ENCODE results near the gene CADM3. TPM values are rescaled to one million over a fixed set of nuclear protein-coding genes. Genes with fewer than 3 reads are reported as not detected.

CADM3 gene
- total and polyA plus RNA-seq, 2 of the 8 experiments (the other 6 are each of a cell fraction or from before 2014, with no cell fraction given): 8.3 to 8.5 TPM

- DNase-seq (ENCODE audit: low read depth in 1 of 2, low spot score in 2 of 2) (no peak), FAIRE-seq (no peak)
- no peak overlapping the region for H2AFZ ChIP-seq (ENCODE audit: low read length)
- H3K23me2 ChIP-seq (ENCODE audit: low read depth, low read length): no peaks in the 10 kb centered on the region; the same call in 1 of the 2 replicates
- H2BK5ac ChIP-seq (ENCODE audit: low read depth, low read length): no peak overlapping the region
- no peak overlapping the region for H3K27ac ChIP-seq (ENCODE audit: low read depth, low read length)
- H3K4ac ChIP-seq (replicated peaks; ENCODE audit: insufficient read length, low read depth, low read length): no peak overlapping the region
- no peak overlapping the region for H2BK12ac ChIP-seq (ENCODE audit: low read depth, low read length)
- no peak overlapping the region for H3K4me3 ChIP-seq (ENCODE audit: extremely low read depth in 1 of 4, insufficient read depth in 2 of 4, low read depth in 3 of 4, low read length in 4 of 4)
- no peak overlapping the region for H4K91ac ChIP-seq (replicated peaks; ENCODE audit: insufficient read length, low read length)
- no peak overlapping the region for H3K9ac ChIP-seq (replicated peaks in 1 of 4; ENCODE audit: extremely low read depth in 1 of 4, low read depth in 3 of 4, low read length in 3 of 4)
- WGBS, 2 experiments (ENCODE audit: extremely low coverage in 1 of 2, insufficient coverage in 1 of 2, insufficient read length in 1 of 2, insufficient replicate concordance in 2 of 2, low coverage in 1 of 2, low lambda C conversion rate in 2 of 2, missing lambda C conversion rate in 1 of 2): 95% methylated on average over 2 of the region's 2 CpGs; no CpG with 5 or more reads in 1 of the 2 experiments
- no peak overlapping the region for H2BK15ac ChIP-seq (ENCODE audit: low read length)
- no peak overlapping the region for H3K4me2 ChIP-seq (ENCODE audit: insufficient read depth in 1 of 2, low read depth in 2 of 2, low read length in 2 of 2)
- peaks cover 6 to 11% of the 10 kb centered on the region in 2 experiments for H4K20me1 ChIP-seq (replicated peaks in 1 of 2; ENCODE audit: control insufficient read depth in 1 of 2, insufficient read depth in 2 of 2, low read length in 2 of 2)
- no peak overlapping the region for H2AK5ac ChIP-seq (ENCODE audit: low read depth, low read length)
- H3K9me3 ChIP-seq (ENCODE audit: insufficient read depth in 2 of 2, low read depth in 1 of 2, low read length in 1 of 2): no peaks in the 10 kb centered on the region
- no peak overlapping the region for H3K14ac ChIP-seq (ENCODE audit: insufficient read length)
- POLR2A ChIA-PET (ENCODE audit: partially characterized antibody): no interaction called here
- no peak overlapping the region for H2BK20ac ChIP-seq (ENCODE audit: low read length)
- no peak overlapping the region for H4K8ac ChIP-seq (ENCODE audit: extremely low read depth, insufficient read depth, low read length)
- H3K36me3 ChIP-seq (ENCODE audit: control insufficient read depth in 2 of 4, insufficient read depth in 4 of 4, low read length in 3 of 4): no peaks in the 10 kb centered on the region
- CTCF ChIA-PET (ENCODE audit: partially characterized antibody): interaction anchor here (1.6 to 10.3 kb wide), 3 partner anchors 17 to 38 kb away, joined by 3 to 126 read pairs (median 10); no protein-coding TSS in a partner anchor
- H3K4me1 ChIP-seq (replicated peaks in 1 of 4; ENCODE audit: control insufficient read depth in 3 of 4, insufficient read depth in 4 of 4, low read length in 3 of 4): peaks cover 0 to 5% (median 2%) of the 10 kb centered on the region in 4 experiments; a peak in 2 of 7 replicates
- no peak overlapping the region for H3K56ac ChIP-seq (replicated peaks; ENCODE audit: insufficient read length, low read depth, low read length)
- no peaks in the 10 kb centered on the region for H3K27me3 ChIP-seq (replicated peaks in 1 of 4; ENCODE audit: control insufficient read depth in 3 of 4, extremely low read depth in 1 of 4, insufficient read depth in 3 of 4, low read length in 3 of 4)
- no peak for TF ChIP-seq BACH1 (IDR thresholded peaks at IDR 0.05; ENCODE audit: low read length)
- TF ChIP-seq SP1 (IDR thresholded peaks at IDR 0.05; ENCODE audit: low read depth, low read length): no peak
- TF ChIP-seq TBP (IDR thresholded peaks at IDR 0.05; ENCODE audit: low read depth, low read length): no peak
- no peak for TF ChIP-seq YY1 (IDR thresholded peaks at IDR 0.05; ENCODE audit: low read depth, low read length)
- TF ChIP-seq SIRT6 (IDR thresholded peaks at IDR 0.05; ENCODE audit: low read length): no peak
- TF ChIP-seq NRF1 (IDR thresholded peaks at IDR 0.05; ENCODE audit: low read depth, low read length): no peak
- no peak for TF ChIP-seq TAF1 (IDR thresholded peaks at IDR 0.05; ENCODE audit: low read depth, low read length)
- TF ChIP-seq CHD2 (IDR thresholded peaks at IDR 0.05; ENCODE audit: low read length): no peak
- TF ChIP-seq ATF3 (IDR thresholded peaks at IDR 0.05; ENCODE audit: insufficient read depth, low read depth, low read length): no peak
- TF ChIP-seq EP300 (IDR thresholded peaks at IDR 0.05; ENCODE audit: borderline replicate concordance in 1 of 2, low read depth in 2 of 2, low read length in 2 of 2): no peak
- no peak for TF ChIP-seq KDM1A (IDR thresholded peaks at IDR 0.05; ENCODE audit: borderline replicate concordance, low read length)
- no peak for TF ChIP-seq SIX5 (IDR thresholded peaks at IDR 0.05; ENCODE audit: low read depth, low read length)
- TF ChIP-seq SIN3A (conservative IDR thresholded peaks at IDR 0.05 in 1 of 2, IDR thresholded peaks at IDR 0.05 in 1 of 2; ENCODE audit: low read depth in 1 of 2, low read length in 2 of 2): no peak
- no peak overlapping the region for H2BK120ac ChIP-seq (replicated peaks; ENCODE audit: low read depth, low read length)
- 0 out of 2 replicates have a peak, but pooled peaks cover 3% of the 10 kb centered on the region for H3K79me1 ChIP-seq (ENCODE audit: low read depth, low read length)
- H3K18ac ChIP-seq (ENCODE audit: extremely low read depth, low read length): no peak overlapping the region
- no peak overlapping the region for H3K23ac ChIP-seq (ENCODE audit: insufficient read length)
- H3K79me2 ChIP-seq (ENCODE audit: control insufficient read depth in 1 of 2, insufficient read depth in 2 of 2, low read length in 2 of 2): peaks cover 0 to 9% of the 10 kb centered on the region in 2 experiments; a peak in 2 of 4 replicates
- H4K5ac ChIP-seq (ENCODE audit: insufficient read length, low read depth, low read length): no peak overlapping the region
Measured at GRCh38 chr1:159180516-159180915, 9.1 kb downstream of the CADM3 start.

Measured in H1 (cell line).